Astrocyte of the hippocampus (primary cell): Measurements from ENCODE around the gene POU5F2.

Experiments
- DNase-seq: peaks from one replicate; pipeline ENCODE4 v3.0.0; 2011; ENCODE audit warnings: low read depth, low spot score

Gene POU5F2

GRCh38 chr5:93716453-93716852 lies 24.9 kb downstream of the POU5F2 start:
- DNase-seq, result no peak

- DNase-seq, result no peak
Measured at GRCh38 chr5:93715761-93716160, 25.6 kb downstream of the POU5F2 start.

- no peak for DNase-seq
Measured at GRCh38 chr5:93715327-93715726, 26.1 kb downstream of the POU5F2 start.

GRCh38 chr5:93708442-93708841 lies 33.0 kb downstream of the POU5F2 start:
- no peak for DNase-seq

GRCh38 chr5:93705896-93706295 lies 35.5 kb downstream of the POU5F2 start:
- no peak for DNase-seq

- DNase-seq, result no peak
Measured at GRCh38 chr5:93704996-93705395, 36.4 kb downstream of the POU5F2 start.

- no peak for DNase-seq
Measured at GRCh38 chr5:93691997-93692396, 49.4 kb downstream of the POU5F2 start.
